ENCODE measurements around the gene ARHGAP42. TPM values are rescaled to one million over a fixed set of nuclear protein-coding genes. Genes with fewer than 3 reads are reported as not detected.
A peak's percentile ranks its signal among the peaks of the same experiment; 100 is the strongest.
"Not testable (repeated sequence)": the region's sequence is repeated elsewhere in the genome, so short reads cannot be mapped to it uniquely, and the experiment has no call there.

ARHGAP42 gene
- 14.0 TPM for polyA plus RNA-seq (2013, experiment 1 of 2; ENCODE audit: insufficient read length)
- polyA plus RNA-seq (2013, experiment 2 of 2; ENCODE audit: insufficient read length), result 17.4 TPM

DNA sequence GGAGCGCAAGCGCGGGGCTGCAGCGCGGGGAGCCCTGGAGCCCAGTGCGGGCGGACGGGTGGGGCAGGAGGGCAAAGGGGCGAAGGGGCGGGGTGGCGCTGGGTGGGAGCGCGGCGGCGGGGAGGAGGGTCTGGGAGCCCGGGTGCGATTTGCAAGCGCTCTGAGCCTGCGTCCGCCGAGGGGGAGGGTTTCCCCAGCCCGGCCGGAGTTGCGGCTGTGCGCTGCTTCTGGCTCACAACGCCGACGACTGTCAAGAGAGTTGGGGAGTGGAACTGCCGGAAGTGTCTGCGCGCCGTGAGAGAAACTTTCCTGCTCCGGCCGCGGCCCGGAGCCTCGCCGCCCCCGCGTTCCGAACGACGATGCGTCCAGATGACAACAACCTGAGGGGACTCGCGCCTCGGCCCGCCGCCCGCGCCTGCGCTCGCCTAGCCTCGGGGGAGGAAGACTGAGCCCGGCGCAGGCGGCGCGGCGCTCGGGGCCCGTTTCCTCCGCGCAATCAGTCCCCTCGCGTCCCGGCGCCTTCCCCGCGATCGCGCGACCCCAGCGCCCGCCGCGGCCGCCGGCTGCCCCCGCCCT is at the start of gene ARHGAP42:
ARHGAP42 (plus strand) TSS at position 235 of the 576 bp plus-strand sequence. CDS start 391 bp downstream, outside the sequence.
- DNase-seq, result peak; percentile 71

- DNase-seq, result no peak
These were observed 49.4 kb upstream of the ARHGAP42 start for GRCh38 chr11:100637706-100638105.

DNA sequence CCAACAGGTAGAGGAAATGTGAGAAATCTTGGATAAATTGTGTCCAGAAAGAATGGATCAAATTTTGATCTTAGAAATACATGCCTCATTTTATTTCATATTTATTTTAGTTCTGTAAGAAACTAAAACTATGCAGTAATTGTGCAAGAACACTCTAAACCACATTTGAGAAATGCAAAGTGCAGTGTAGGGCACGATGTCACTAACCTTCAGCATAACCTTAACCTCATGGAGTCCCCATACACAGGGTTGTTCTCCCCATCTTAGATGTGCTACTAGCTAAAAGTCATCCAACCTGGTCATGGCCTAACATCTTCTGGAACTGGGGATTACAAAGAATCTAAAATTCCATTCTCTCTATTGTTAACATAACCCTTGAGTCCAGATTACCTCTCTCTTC is 48.4 kb upstream of the ARHGAP42 start:
- DNase-seq, result no peak

DNA sequence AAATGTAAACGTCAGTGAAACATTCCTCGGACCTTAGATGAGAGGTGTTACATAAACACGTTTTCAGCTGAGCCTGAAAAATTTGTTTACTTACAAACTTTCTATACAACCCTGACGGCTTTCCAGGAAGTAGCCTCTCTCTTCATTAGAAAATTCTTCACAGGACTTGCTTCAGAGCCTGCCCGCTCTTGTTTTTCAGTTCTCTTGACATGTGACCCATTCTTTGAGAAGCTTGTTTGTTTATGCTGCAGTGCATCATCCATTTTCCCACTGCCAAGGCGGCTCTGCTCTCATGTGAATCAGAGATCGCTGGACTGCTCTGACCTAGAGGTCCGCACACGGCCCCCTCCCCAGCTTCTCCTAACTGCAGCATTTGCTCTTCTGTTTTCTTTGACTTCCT is 47.9 kb upstream of the ARHGAP42 start:
- no peak for DNase-seq

GRCh38 chr11:100640071-100640470 is 47.0 kb upstream of the ARHGAP42 start:
- no peak for DNase-seq

DNA sequence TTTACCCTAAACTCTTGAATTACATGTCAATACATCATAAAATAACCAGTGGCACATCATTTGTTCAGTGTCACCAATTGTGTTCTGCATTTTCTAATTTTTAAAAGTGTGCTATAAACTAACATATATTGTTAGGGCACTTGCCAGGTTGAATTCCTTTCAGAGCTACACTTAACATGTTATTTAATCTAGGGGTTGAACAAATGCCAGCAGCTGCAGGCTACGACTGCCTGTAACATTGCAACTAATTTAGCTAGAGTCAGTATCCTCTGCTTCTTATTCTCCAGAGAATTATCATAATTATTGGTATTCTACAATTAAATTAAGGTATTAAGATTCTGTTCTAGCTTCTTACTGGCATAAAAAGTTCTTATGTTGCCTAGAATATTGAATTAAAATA is 46.4 kb upstream of the ARHGAP42 start:
- no peak for DNase-seq

- DNase-seq, result no peak
These were observed 45.6 kb upstream of the ARHGAP42 start for GRCh38 chr11:100641456-100641855.

GRCh38 chr11:100646545-100646944 is 40.5 kb upstream of the ARHGAP42 start:
- DNase-seq, result no peak

DNA sequence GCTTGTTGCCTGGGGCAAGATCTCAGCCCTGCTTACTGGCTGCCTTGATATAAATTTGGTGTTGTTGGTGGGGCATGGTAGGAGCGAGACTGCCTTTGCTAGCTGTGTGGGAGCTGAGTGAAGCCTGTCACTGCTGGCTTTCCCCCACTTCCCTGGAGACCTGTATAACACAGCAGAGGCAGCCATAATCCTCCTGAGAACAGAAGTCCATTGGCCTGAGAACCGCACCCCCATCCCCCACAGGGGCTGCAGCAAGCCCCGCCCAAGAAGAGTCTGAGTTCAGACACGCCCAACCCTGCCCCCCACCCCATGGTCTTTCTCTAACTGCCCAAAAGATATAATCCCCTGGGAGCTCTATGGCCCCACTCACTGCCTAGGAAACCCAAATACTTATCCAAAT is 39.2 kb upstream of the ARHGAP42 start:
- DNase-seq, result no peak

- DNase-seq, result no peak
These were observed 23.5 kb upstream of the ARHGAP42 start for GRCh38 chr11:100663583-100663982.

DNA sequence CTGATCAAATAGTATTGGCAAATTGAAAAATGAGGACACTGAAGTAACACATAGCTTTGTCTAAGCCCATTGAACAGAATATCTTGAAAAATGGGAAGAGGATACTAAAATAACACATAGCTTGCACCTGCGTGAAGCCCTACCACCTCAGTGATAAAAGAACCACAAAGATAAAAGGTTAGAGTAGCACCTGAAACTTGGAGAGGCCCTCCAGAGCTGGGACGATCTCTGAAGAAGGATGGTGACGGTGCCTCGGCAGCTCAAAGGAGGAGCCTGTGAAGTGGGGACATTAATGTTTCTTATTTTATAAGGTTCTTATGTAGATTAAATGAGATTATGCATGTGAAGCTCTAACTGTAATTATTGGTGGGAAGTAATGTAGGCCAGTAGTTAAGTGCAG is 23.1 kb upstream of the ARHGAP42 start:
- no peak for DNase-seq

DNA sequence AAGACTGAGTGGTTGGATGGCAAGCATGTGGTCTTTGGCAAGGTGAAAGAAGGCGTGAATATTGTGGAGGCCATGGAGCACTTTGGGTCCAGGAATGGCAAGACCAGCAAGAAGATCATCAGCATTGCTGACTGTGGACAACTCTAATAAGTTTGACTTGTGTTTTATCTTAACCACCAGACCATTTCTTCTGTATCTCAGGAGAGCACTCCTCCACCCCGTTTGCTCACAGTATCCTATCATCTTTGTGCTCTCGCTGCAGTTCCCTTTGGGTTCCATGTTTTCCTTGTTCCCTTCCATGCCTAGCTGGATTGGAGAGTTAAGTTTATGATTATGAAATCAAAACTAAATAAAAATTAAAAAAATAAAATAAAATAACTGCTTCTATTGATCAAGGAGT is 20.3 kb upstream of the ARHGAP42 start:
- not testable (repeated sequence) for DNase-seq

DNA sequence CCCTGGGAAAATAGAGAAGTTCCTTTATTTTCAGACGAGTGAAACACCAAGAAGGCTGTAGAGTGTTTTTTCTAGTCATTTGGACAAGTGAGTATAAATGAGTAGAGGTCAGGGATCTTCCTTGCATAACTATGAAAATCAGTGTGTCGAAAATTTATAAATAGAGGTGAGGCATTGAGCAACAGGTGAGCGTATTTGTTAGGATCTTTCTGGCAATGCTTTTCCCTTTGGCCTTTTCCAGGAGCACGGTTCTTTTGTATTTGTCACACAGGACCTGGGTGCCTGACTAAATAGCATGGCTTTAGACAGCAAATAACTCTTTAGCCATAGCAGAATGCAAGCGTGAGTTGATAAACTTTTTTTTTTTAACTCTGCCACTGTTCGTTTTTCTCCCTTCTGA is 19.6 kb upstream of the ARHGAP42 start:
- DNase-seq, result no peak

GRCh38 chr11:100670140-100670539 is 16.9 kb upstream of the ARHGAP42 start:
- DNase-seq, result no peak

- DNase-seq, result no peak
These were observed 15.6 kb upstream of the ARHGAP42 start for GRCh38 chr11:100671471-100671870.

- DNase-seq, result no peak
These were observed 14.5 kb upstream of the ARHGAP42 start for GRCh38 chr11:100672498-100673033.

- no peak for DNase-seq
These were observed 14.0 kb upstream of the ARHGAP42 start for GRCh38 chr11:100673063-100673462.

DNA sequence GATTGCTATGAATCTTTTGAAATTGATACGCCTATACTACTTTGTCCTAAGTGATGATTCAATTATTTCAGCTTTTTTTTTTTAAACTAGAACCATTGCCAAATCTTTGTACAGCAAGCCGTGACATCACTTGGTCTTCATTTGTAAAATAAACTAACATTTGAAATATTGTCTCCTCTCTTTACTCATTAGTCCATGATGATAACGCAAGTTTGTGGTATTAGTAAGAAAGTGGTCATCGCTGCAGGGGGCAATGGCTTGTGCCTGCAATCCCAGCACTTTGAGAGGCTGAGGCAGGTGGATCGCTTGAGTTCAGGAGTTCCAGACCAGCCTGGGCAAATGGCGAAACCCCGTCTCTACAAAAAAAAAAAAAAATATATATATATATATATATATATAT is 12.9 kb upstream of the ARHGAP42 start:
- DNase-seq, result no peak

DNA sequence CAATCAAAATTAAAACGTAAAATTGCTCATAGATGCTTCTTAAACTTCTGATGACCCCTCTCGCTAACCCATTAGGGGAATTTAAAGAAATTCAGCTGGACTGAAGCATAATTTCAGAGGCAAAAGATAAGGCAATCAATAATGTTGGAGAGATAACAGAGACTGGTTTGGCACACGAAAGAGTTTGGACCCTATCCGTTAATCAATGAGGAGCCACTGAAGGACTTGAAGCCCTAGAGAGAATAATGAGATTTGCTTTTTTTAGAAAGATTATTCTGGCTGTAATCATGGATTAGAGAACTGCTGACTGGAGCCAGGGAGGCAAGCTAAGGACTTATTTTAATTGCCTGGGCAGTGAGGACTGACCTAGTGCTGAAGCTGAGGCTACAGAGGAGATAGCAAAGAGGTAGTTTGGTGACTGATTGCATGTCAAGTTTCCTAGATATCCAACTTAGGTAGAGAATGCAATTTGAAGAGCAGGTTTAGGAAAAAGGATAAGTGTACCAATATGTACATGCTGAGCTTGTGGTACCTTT is 11.9 kb upstream of the ARHGAP42 start:
- no peak for DNase-seq

DNA sequence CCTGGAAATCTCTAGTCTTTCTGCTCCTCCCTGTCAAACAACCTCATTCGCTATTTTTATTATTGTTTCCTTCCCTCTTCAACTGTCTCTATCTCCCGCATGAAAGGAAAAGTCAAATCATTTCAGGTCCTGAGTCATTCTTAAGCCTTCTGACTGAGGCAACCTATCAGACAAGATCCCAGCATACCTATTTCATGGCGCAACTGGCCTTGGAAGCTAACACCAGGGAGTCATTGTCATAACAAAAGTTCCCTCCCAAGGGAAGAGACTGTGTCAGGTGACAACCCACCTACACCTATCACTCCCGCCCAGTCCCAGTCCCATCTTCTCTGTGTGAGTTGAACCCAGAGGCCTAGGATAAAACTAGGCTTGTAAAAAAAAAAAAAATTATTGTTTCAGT is 10.2 kb upstream of the ARHGAP42 start:
- DNase-seq, result no peak

- DNase-seq, result no peak
These were observed 9.3 kb upstream of the ARHGAP42 start for GRCh38 chr11:100677796-100678195.

DNA sequence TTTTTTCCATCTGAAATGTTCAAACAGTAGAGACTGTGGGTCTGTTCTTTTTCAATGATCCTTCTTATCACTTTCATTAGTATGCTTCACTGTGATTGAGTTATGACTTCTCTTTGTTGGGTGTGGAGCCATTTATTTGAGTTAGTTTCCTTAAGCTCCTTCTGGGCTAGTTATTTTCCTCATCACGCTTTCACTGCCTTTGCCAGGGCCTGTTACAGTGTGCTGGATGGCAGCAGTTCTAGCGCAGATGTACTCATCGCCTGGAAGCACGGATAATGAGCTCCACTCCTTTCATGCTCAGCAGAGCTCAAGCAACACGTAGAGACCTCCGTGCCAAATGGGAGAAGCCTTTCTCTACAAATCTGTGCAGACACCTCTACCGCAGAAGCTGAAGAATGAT is 7.0 kb upstream of the ARHGAP42 start:
- DNase-seq, result no peak

GRCh38 chr11:100681064-100681502 is 6.0 kb upstream of the ARHGAP42 start:
- peak; percentile 51 for DNase-seq

- DNase-seq, result peak; percentile 46
These were observed 4.7 kb upstream of the ARHGAP42 start for GRCh38 chr11:100682247-100682969.
